GM18909 (cell line): ENCODE results near the gene SLC1A7.

Source experiments
- ATAC-seq: cut with Tn5 transposase; IDR thresholded peaks from one replicate; pipeline ENCODE4 v1.9.1; 2021; ENCODE audit warnings: mild to moderate bottlenecking; ENCODE audit not compliant: unreplicated experiment, poor library complexity

SLC1A7 gene

DNA sequence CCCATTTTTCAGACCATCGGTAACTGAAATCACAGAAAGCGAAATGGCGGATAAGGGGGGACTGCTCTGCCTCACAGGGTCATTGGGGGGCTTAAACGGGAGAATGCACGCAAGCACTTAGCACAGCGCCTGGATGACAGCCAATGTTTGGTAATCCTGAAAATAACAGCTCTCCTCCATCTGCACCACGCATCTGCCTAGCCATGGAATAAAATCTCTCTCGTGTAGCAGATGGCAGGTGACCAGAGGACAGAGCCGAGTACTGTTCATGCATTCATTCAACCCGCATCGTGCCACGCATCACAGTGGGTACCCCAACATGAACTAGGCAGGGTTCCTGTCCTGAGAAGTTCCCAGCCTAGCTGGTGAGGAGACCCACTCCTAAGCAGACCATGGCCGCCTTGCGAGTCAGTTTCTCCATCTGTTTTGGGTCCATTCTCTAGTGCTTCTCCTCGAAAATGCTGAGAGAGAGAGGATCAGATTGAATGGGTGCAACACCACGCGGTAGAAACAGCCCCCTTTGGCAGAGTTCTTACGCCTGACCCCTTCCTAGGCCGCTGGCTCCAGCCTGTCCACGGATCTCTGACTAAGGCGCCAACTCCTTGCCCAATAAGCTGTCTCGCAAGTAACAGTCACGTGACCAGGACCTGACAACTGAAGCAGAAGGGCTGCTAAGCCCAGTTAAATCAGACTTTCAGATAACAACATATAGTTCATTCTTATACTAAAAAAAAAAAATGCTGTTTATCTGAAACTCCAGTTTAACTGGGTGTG lies 7.3 kb downstream of the SLC1A7 start:
- no peak for ATAC-seq

DNA sequence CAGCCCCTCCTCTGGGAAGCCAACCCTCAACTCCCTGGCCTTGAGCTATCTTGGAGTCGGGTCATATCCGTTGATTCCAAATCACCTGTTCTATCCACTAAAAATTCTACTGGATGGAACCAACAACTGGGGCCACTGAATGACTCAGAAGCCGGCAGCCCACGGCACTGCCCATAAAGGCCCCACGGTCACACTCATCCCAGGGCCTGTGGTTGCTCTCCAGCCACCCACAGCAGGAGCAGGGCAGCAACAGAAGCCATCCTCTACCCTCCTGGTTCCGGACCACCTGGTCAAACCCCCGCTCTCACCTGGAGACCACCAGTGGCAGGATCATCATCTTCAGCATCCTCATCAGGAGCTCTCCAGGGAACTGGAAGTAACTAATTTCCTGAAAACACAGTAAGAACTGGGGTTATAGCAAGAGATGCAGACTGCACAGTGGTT lies 8.4 kb downstream of the SLC1A7 start:
- no peak for ATAC-seq

DNA sequence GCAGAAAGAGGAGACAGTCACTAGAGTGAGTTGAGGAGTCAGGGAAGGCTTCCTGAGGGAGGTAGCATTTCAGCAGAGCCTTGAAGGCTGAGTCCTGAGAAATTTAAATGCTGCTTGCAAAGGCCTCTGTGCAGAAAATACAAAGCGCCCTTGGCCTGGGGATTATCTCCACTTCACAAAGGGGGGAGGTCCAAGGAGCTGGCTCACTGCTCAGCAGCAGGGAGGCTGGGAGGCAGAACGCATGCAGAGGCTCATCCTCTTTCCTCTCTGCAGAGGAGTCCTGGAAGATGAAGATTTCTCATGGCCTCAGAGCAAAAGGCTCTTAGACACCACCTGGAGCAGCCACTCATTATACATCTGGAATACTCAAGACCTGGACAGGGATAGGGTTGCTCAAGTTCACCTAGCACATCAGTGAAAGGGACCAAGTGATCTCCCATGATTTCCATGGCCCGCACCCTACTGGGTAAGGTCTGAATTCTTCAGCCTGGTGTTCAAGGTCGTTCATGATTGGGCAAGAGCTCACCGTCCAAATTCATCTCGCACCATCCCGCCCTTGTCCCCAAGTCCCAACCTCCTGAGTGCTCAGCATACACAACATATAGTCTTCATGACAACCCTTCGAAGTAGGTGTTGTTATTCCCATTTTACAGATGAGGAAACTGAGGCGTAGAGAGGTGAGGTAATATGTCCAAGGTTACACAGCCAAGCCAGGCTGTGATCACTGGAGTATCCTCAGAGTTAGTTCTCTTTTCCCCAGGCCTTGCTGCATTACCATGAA lies 9.0 kb downstream of the SLC1A7 start:
- ATAC-seq = no peak

DNA sequence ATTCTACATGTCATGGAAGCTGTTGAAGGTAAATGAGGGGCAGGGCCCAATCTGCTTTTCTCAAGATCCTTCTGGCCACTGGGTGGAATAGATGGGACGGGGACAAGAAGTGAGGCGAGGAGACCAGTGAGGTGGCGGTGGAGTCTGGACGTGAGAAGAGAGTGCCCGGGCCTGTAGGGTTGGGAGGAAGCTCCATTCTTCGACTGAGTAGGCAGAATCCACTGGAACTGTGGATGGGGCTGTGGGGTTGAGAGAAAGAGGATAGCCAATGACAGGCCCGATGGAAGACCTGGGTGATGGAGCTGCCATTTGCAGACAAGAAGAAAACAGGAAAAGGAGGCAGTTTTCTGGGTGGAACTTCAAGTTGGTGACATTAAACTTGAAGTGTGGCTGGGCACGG lies 10.3 kb downstream of the SLC1A7 start:
- no peak for ATAC-seq

DNA sequence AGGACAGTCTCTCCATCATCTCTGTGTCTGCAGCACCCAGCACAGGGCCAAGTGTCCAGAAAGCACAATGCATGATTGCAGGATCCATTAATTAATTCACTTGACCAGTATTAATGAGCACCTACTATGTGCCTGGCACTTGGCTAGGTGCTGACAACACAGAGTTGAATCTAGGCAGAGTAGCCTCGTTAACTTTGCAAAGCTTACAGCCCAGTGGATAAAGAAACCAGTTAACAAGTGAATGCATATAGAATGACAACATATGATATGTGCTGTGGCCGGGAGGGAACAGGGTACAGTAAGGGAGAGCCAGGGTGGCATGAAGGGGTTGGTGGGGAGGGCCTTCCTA lies 10.9 kb downstream of the SLC1A7 start:
- ATAC-seq = no peak

DNA sequence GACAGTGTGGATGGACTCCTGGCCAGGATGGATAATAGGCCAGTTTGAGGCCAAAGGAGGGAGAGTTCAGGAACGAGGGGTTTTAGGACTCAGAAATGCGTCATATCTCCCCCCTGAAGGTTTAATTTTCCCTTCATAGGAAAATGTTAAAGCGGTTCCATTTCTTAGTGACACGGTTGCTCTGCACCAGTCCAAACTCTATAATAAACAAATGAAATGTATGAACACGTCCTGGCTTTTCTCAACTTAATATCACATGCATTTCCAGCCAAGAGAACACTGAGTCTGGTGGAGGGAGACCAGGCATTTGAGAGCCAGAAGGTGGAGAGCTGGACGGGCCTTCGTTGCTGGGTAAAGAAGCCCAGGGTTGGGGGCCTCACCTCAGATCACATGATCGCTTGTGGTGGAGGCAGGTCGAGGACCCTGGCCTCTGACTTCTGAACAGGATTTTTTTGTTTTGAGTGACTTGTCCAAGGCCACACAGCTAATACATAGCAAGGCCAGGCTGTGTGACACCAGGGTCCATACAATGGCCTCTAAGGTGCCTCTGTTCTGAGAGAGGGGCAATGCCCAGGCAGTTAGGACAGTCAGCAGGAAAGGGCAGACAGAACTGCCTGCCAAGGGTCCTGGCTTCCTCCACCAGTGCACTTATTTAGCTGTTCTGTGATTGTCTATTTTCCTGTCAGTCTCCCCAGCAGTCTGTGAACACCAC lies 11.4 kb downstream of the SLC1A7 start:
- ATAC-seq = no peak

DNA sequence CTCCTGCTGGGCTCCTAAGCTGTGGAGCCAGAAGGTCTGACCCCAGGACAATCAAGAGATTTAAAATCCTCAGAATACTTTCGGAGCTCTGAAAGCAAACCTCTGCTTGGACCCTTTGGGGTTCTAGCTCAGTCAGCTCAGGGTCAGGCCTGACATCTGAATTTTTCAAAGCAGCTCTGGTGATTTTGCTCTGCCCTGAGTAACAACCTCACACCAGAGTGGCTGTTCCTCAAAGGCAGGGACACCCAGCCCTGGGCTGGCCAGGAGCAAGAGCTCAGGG lies 11.9 kb downstream of the SLC1A7 start:
- no peak for ATAC-seq

DNA sequence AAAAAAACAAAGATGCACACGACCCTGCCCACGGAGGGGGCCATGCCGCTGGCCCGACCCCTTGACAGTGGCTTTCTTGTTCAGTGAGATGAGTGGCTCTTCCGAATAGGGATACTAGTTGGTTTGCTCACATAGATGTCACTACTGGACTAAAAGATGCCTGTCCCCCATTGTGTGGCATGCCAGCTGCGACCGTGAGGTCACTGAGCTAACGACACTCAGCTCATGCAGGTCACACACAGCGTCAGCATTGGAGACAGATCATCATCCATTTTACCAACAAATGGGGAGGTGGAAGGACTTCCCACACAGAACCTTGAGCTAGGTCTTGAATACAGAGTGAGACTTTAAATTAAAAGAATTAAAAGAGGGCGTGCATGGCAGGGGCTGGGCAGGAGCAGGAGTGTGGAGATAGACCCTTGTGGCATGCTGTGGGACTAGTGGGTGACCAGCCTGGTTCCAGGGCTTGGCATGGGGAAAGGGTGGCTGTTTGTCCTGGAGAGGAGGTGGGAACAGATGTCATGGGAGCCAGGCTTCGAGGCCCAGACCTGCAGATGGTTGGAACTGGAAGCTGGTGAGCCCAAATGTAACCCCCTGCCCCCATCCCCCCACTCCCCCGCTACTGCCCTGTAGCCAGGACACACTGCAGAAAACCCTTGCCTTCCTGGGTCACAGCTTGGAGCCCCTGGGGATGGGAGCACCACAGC lies 12.4 kb downstream of the SLC1A7 start:
- no peak for ATAC-seq

DNA sequence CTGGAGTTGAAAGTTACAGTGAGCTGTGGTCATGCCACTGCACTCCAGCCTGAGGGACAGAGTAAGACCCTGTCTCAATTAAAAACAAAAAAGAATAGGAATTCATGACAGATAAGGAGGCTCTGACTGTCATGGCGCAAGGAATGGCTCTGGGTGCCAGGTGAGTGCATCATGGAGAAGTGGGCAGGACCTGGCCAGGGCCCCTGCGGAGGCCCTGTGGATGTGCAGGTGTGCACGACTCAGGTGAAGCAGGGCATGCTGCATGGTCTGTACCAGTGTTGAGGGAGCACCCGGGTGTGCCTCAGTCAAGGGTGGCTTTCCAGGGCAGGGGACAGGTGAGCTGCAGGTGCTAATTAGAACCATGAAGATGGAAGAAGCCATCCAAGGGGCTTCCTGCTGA lies 14.0 kb downstream of the SLC1A7 start:
- no peak for ATAC-seq

DNA sequence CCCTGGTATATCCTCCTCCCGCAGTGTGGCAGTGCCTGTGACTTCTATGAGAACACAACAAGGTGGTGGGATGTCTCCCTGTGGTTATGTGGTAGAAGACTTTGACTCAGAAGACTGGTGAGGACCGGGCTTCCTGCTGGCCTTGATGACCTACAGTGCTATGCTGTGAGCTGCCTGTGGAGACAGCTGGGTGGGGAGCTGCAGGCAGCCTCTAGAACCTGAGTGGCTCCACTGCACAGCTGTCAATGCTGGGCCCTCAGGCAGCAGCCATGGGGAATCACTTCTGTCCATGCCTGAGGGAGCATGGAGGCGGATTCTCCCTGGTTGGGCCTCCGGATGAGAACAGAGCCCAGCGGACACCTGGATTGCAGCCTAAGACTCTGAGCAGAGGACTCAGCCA lies 14.9 kb downstream of the SLC1A7 start:
- ATAC-seq = no peak

DNA sequence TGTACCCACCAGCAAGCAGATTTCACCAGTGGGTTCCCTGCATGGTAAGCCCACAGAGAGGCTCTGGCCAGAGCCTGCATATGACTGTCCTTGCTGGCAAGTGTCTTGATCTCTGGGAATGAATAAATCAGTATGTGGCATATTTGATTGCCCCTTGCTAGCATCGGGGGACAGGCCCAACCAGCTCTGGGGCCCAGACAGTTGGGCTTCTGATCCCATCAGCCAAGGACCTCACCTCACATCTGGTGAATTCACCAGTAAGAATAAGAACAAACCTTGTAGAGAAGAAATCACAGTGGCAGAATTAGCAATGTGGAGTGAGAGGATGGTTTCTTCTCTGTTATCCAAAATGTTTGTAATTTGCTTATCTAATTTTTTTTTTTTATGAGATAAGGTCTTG lies 15.9 kb downstream of the SLC1A7 start:
- no peak for ATAC-seq

DNA sequence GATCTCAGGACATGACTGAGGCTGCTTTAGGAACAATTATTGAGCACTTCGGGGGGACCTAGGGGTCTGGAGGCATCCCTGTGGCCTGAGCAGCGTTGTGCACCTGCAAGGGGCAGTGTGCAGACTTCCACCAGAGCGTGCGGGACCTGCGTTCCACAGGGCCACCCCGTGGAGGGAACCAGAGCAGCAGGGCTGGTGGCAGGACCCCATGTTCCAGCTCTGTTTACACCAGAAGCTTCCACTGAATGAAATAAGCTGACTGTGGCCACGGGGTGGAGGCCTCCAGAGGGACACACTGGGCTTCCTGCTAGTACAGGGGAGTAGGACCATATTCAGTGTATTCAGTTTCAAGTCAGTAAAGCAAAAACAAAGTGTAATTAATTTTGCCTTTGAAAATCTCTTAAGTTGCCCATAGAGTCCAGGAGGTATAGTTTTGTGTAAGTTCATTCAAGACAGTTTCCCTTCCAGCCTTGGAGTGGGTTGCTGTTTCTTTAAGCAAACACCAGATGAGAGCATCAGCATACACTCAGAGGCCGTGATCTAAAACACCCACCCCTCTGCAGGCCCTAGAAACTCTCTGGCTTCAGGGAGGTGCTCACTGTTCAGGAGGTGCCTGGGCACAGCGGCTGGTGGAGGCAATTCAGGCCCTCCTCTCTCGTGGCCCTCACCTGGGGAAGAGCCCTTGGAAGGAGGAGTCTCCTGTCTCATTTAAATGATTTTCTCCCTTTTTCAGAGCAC lies 16.6 kb downstream of the SLC1A7 start:
- no peak for ATAC-seq

DNA sequence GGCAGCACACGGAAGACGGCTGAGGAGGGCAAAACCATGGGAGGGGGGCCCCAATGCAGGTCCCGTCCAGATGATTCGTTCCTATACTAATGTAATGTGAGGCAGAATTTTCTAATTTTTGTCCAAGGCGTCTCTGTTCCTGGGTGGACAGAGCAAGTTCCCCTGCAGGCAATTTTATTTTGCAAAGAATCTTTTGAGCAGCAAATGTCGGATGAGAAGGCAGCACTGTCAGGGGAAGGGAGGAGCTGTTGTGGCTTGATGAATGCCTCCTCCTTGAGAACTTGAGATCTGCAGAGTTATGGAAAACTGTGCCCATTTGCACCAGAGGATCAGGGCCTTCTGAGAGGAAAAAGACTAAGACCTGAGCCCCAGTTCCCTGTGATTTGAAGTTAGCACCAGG lies 17.3 kb downstream of the SLC1A7 start:
- ATAC-seq = no peak

DNA sequence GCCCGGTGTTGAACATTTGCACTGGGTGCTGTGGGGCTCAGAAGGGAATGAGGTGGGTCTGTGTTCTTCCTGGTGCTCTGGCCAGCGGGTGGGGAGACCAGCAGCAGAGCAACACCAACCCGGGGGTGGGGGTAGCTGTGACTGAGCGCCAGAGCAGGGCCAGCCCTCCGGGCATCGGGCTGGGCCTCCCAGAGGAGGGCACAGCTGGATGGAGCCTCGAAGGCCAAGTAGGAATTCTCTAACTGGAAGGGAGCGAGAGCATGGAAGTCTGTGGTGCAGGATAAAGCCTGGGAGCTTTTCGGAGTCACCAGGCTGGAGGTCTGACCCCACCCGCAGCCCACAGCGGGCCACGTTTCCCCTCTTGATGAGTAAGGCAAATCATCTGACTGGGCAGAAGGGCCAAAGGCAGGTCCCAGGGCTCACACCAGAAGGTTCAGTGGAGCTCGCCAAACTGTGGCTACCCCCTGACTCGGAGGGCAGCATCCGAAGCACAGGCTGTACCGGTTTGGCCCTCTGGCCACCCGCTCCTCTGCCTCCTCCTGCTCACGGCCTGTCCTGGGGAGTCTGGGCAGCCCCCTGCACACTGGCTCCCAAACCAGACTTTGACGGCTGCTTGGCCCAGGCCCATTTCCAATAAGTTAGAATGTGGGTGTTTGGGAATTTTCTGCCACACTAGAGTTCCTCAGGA lies 18.8 kb downstream of the SLC1A7 start:
- ATAC-seq = no peak

DNA sequence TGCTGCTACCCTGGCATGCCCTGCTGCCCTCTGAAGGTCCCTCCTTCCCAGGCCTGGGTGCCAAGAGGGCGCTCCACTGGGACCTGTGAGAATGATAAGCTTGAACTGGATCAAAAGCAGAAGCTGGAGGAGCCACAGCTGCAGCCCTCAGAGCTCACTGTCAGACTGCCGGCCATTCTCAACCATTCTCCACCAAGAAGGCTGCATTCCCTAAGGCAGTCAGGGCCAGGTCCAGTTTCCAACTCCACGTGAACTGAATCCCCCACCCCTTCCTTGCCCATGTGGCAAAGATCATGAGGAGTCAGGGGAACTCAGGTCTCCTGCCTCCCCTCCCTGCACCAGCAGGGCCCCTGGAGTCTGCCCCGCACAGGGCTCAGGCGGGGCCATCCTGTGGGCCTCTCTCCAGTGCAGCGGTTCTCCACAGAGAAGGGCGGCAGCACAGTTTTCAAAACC lies 19.5 kb downstream of the SLC1A7 start:
- no peak for ATAC-seq

DNA sequence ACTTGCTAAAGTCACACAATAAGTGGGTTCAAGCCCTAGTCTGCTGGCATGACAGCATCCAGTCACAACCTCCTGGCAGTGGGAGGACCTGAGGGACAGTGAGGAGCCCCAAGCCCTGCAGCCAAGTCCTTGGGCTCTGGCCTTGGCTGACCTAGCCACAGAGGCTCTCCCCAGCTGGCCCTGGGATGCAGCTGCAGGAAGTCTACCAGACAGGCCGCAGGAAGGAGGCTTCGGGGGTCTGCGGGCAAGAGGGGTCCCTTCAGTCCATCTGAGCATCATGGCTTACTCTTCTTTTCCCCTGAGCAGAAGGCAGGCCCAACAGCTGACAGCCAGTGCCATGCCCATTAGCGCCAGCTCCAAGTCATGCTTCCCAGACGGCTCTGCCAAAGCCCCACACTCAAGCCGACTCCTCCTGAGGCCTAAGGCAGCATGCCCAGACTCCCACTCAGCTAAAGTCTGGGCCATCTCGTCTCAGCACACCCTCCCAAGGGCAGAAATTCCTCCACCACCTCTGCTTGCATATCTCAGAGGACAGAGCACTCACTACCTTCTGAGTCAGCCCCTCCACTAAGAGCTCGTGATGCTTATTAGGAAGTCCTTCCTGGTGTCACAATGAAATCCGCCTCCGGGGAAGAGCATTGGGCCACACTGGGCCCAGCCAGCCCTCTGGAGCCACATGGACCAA lies 20.1 kb downstream of the SLC1A7 start:
- ATAC-seq = no peak

DNA sequence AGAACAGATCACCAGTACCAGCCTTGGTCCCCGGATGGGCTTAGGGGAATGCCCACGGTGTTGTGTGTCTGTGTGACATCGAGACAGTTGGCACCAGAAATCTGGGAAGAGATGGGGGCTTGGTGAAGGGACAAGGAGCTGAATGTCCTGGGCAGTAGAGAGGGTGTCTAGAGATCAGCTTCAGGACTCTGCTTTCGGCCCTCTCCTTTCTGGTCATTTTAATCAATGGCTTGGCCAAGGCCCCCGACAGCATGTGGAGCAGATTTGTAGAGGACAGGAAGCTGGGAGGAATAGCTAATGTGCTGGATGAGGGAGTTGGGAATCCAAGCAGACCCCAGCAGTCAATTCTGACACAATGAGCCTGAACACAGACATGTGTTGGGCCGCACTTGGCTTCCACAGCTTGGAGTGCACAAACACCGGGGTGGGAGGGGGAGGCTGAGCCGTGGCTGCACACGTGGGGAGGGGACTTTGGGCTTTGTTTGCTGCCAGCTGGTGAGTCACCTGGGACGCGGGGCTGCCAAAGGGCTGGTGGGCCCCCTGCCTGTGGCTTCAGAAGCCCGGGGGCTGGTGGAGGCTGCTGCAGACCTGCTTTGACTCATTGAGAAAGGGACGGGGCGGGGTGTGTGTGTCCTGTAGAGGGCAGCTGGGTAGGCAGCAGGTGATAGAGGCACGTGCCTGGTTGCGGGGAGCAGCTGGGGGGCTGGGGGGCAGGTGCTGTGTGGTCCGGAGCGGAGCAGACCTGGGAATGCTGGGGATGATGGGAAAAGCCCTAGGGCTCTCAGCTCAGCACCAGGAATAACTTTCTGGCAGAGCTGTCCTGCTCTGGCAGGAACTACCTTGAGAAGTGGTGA lies 20.9 kb downstream of the SLC1A7 start:
- no peak for ATAC-seq

DNA sequence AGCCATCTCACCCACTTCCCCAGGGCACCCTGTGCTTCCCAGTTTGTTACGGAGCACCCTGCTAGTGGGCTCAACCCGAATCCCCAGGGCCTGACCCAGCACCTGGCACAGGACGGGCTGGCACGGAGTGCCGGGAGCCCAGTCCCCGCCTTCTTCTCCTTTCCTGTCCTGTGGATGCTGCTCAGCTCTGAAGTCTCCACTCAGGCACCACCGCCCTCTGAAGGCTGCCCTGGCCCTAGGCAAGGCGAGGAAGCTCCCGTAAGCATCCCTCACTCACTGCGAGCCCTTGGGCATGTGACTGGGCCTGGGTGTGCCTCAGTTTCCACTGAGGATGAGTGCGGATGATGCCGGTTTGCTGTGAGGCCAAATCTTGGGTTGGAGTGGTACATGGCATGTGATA lies 21.8 kb downstream of the SLC1A7 start:
- ATAC-seq = no peak
